Skeletal muscle tissue (tissue), 4 donors: ENCODE measurements around the gene DSG2. TPM values are rescaled to one million over a fixed set of nuclear protein-coding genes. Genes with fewer than 3 reads are reported as not detected.

Source experiments
- H3K27ac ChIP-seq: one replicate; pipeline ENCODE4 v1.7.0; 2013; ENCODE audit warnings: mild to moderate bottlenecking, low read depth, low read length, inconsistent platforms
- H3K27me3 ChIP-seq, 3 donors: one replicate each; pipeline ENCODE4 v1.7.0; 2013; ENCODE audit warnings: low read length in 3 of 3; ENCODE audit not compliant: control insufficient read depth in 3 of 3, insufficient read depth in 3 of 3
- H3K36me3 ChIP-seq, 3 donors: one replicate each; pipeline ENCODE4 v1.7.0; 2013; ENCODE audit warnings: low read length in 3 of 3; ENCODE audit not compliant: control insufficient read depth in 3 of 3, insufficient read depth in 3 of 3
- H3K4me1 ChIP-seq, 3 donors: one replicate each; pipeline ENCODE4 v1.7.0; 2013; ENCODE audit warnings: low read length in 3 of 3, mild to moderate bottlenecking in 3 of 3; ENCODE audit not compliant: control insufficient read depth in 3 of 3, insufficient read depth in 3 of 3
- H3K4me3 ChIP-seq, 3 donors: one replicate each; pipeline ENCODE4 v1.7.0; 2013; ENCODE audit warnings: low read length in 3 of 3
- H3K9ac ChIP-seq, 3 donors: one replicate each; pipeline ENCODE4 v1.7.0; 2013; ENCODE audit warnings: low read length in 3 of 3, mild to moderate bottlenecking in 3 of 3, moderate library complexity in 2 of 3, low read depth in 1 of 3
- H3K9me3 ChIP-seq, 3 donors: one replicate each; pipeline ENCODE4 v1.7.0; 2013; ENCODE audit warnings: low read length in 3 of 3; ENCODE audit not compliant: control insufficient read depth in 3 of 3
- total RNA-seq: library from RNA; depleted of rRNA; stranded (reverse); fragments of >200 nt; gene quantifications from one replicate; pipeline ENCODE4 v1.2.3, GENCODE V29; 2014
- donor health status: Osteomylitis.

Gene DSG2
- total RNA-seq, 1 donor from 2014 or later, result 2.6 TPM

GRCh38 chr18:31549416-31549815 is 51.4 kb downstream of the DSG2 start:
- no peaks in the 10 kb centered on the region for H3K36me3 ChIP-seq
- H3K9me3 ChIP-seq, result no peaks in the 10 kb centered on the region
- H3K4me3 ChIP-seq, result no peak overlapping the region
- no peak overlapping the region for H3K27ac ChIP-seq
- H3K9ac ChIP-seq, result no peak overlapping the region
- no peaks in the 10 kb centered on the region for H3K27me3 ChIP-seq
- no peaks in the 10 kb centered on the region for H3K4me1 ChIP-seq

- Histone ChIP-seq H3K4me3 (no peak overlapping the region), H3K27me3 (no peaks in the 10 kb centered on the region), H3K9me3 (no peaks in the 10 kb centered on the region), H3K4me1 (no peaks in the 10 kb centered on the region), H3K9ac (no peak overlapping the region), H3K27ac (no peak overlapping the region), H3K36me3 (no peaks in the 10 kb centered on the region)
Measured at GRCh38 chr18:31551883-31552282, 53.9 kb downstream of the DSG2 start.

- Histone ChIP-seq H3K27me3 (no peaks in the 10 kb centered on the region), H3K36me3 (no peaks in the 10 kb centered on the region), H3K27ac (no peak overlapping the region), H3K4me1 (no peaks in the 10 kb centered on the region), H3K4me3 (no peak overlapping the region), H3K9ac (no peak overlapping the region), H3K9me3 (no peaks in the 10 kb centered on the region)
Measured at GRCh38 chr18:31553800-31554199, 55.8 kb downstream of the DSG2 start.

GRCh38 chr18:31554776-31555175 is 56.8 kb downstream of the DSG2 start:
- Histone ChIP-seq H3K27ac (no peak overlapping the region), H3K27me3 (no peaks in the 10 kb centered on the region), H3K9ac (no peak overlapping the region), H3K4me3 (no peak overlapping the region), H3K4me1 (no peaks in the 10 kb centered on the region), H3K9me3 (no peaks in the 10 kb centered on the region), H3K36me3 (no peaks in the 10 kb centered on the region)

- Histone ChIP-seq H3K4me1 (no peaks in the 10 kb centered on the region), H3K9me3 (no peaks in the 10 kb centered on the region), H3K27ac (no peak overlapping the region), H3K36me3 (no peaks in the 10 kb centered on the region), H3K4me3 (no peak overlapping the region), H3K27me3 (no peaks in the 10 kb centered on the region), H3K9ac (no peak overlapping the region)
Measured at GRCh38 chr18:31555971-31556747, 58.2 kb downstream of the DSG2 start.

GRCh38 chr18:31557446-31557845 is 59.5 kb downstream of the DSG2 start:
- no peaks in the 10 kb centered on the region for H3K4me1 ChIP-seq
- H3K27ac ChIP-seq, result no peak overlapping the region
- no peak overlapping the region for H3K9ac ChIP-seq
- no peaks in the 10 kb centered on the region for H3K27me3 ChIP-seq
- H3K36me3 ChIP-seq, result no peaks in the 10 kb centered on the region
- no peak overlapping the region for H3K4me3 ChIP-seq
- no peaks in the 10 kb centered on the region for H3K9me3 ChIP-seq

- Histone ChIP-seq H3K9ac (no peak overlapping the region), H3K4me3 (no peak overlapping the region), H3K27ac (no peak overlapping the region), H3K27me3 (no peaks in the 10 kb centered on the region), H3K9me3 (no peaks in the 10 kb centered on the region), H3K36me3 (no peaks in the 10 kb centered on the region), H3K4me1 (no peaks in the 10 kb centered on the region)
Measured at GRCh38 chr18:31558567-31558966, 60.6 kb downstream of the DSG2 start.

GRCh38 chr18:31562726-31563125 is 64.7 kb downstream of the DSG2 start:
- Histone ChIP-seq H3K4me1 (no peaks in the 10 kb centered on the region), H3K27ac (no peak overlapping the region), H3K9me3 (no peaks in the 10 kb centered on the region), H3K9ac (no peak overlapping the region), H3K27me3 (no peaks in the 10 kb centered on the region), H3K4me3 (no peak overlapping the region), H3K36me3 (no peaks in the 10 kb centered on the region)

GRCh38 chr18:31563778-31564177 is 65.8 kb downstream of the DSG2 start:
- Histone ChIP-seq H3K36me3 (no peaks in the 10 kb centered on the region), H3K27ac (no peak overlapping the region), H3K4me1 (no peaks in the 10 kb centered on the region), H3K27me3 (no peaks in the 10 kb centered on the region), H3K9me3 (no peaks in the 10 kb centered on the region), H3K4me3 (no peak overlapping the region), H3K9ac (no peak overlapping the region)

- H3K4me3 ChIP-seq, result no peak overlapping the region
Measured at GRCh38 chr18:31565345-31565744, 67.4 kb downstream of the DSG2 start.

More at GRCh38 chr18:31565345-31565744, 67.4 kb downstream of the DSG2 start:
- Histone ChIP-seq H3K9me3 (no peaks in the 10 kb centered on the region), H3K36me3 (no peaks in the 10 kb centered on the region), H3K27ac (no peak overlapping the region), H3K27me3 (no peaks in the 10 kb centered on the region), H3K4me1 (no peaks in the 10 kb centered on the region), H3K9ac (no peak overlapping the region)
